Liver (tissue), 9 donors: ENCODE results near the gene KRTAP2-1. TPM values are rescaled to one million over a fixed set of nuclear protein-coding genes. Genes with fewer than 3 reads are reported as not detected.
"Not testable (repeated sequence)": the region's sequence is repeated elsewhere in the genome, so short reads cannot be mapped to it uniquely, and the experiment has no call there.

Source experiments
- DNase-seq: peaks from one replicate; pipeline ENCODE4 v3.0.0-alpha.2; 2017; ENCODE audit warnings: low spot score
- H3K27ac ChIP-seq, 2 donors: one replicate each; pipeline ENCODE4 v1.7.0; 2013; ENCODE audit warnings: inconsistent platforms in 2 of 2, low read length in 2 of 2, control low read depth in 1 of 2, low read depth in 1 of 2, mild to moderate bottlenecking in 1 of 2
- H3K27me3 ChIP-seq, 4 donors: one replicate each; pipeline versions ENCODE4 v1.6.1 to v1.7.0; 2013; ENCODE audit warnings: low read length in 3 of 4, inconsistent platforms in 1 of 4, mild to moderate bottlenecking in 1 of 4, moderate library complexity in 1 of 4; ENCODE audit not compliant: control insufficient read depth in 4 of 4, insufficient read depth in 4 of 4
- H3K36me3 ChIP-seq, 4 donors: one replicate each; pipeline versions ENCODE4 v1.6.1 to v1.7.0; 2013; ENCODE audit warnings: low read length in 3 of 4, mild to moderate bottlenecking in 3 of 4, low read depth in 1 of 4, moderate library complexity in 1 of 4; ENCODE audit not compliant: control insufficient read depth in 4 of 4, insufficient read depth in 3 of 4
- H3K4me1 ChIP-seq, 4 donors: one replicate each; pipeline versions ENCODE4 v1.6.1 to v1.7.0; 2013; ENCODE audit warnings: low read length in 3 of 4, mild to moderate bottlenecking in 3 of 4, moderate library complexity in 1 of 4; ENCODE audit not compliant: control insufficient read depth in 4 of 4, insufficient read depth in 4 of 4
- H3K4me3 ChIP-seq, 3 donors: one replicate each; pipeline versions ENCODE4 v1.6.1 to v1.7.0; 2013; ENCODE audit warnings: low read length in 3 of 3, control low read depth in 1 of 3, low read depth in 1 of 3, mild to moderate bottlenecking in 1 of 3
- H3K9ac ChIP-seq, 2 donors: one replicate each; pipeline ENCODE4 v1.7.0; 2013; ENCODE audit warnings: low read length in 2 of 2, mild to moderate bottlenecking in 2 of 2, moderate library complexity in 2 of 2, control low read depth in 1 of 2, low read depth in 1 of 2
- H3K9me3 ChIP-seq, 4 donors: one replicate each; pipeline versions ENCODE4 v1.6.1 to v1.7.0; 2013; ENCODE audit warnings: low read length in 3 of 4; ENCODE audit not compliant: control insufficient read depth in 4 of 4
- GABPA ChIP-seq, 2 donors: IDR thresholded peaks in 1 of 2; conservative IDR thresholded peaks in 1 of 2; 2 replicates each; pipeline ENCODE4 v1.6.1; 2016; ENCODE audit warnings: antibody characterized with exemption in 2 of 2, mild to moderate bottlenecking in 1 of 2, moderate library complexity in 1 of 2
- NR2F2 ChIP-seq: IDR thresholded peaks from 2 replicates; pipeline ENCODE4 v1.6.1; 2016; ENCODE audit warnings: antibody characterized with exemption
- WGBS: extraction: QIAGEN DNeasy Blood & Tissue Kit; methylation state at CpG from one replicate; pipeline ENCODE4 v1.1.7; 2013; 5-methylcytosine and 5-hydroxymethylcytosine counted together
- polyA plus RNA-seq, 2 donors: library from polyadenylated mRNA; stranded (reverse) in 1 of 2; unstranded in 1 of 2; fragments of 200-250 nt in 1 of 2; fragments of >200 nt in 1 of 2; fragmentation: Nextera tagmentation in 1 of 2; extraction: Ambion mirVana in 1 of 2; gene quantifications; one replicate each; pipeline versions ENCODE4 v1.2.1 to v1.2.3, GENCODE V29; 2013 to 2015
- total RNA-seq, 2 donors: library from RNA; depleted of rRNA; stranded (reverse); fragments of >200 nt; gene quantifications; one replicate each; pipeline ENCODE4 v1.2.3, GENCODE V29; 2014
- donor health status: healthy.
- donor health status: healthy.
- donor health status: healthy.
- donor health status: healthy.
- donor health status: healthy.

The KRTAP2-1 gene, protein sequence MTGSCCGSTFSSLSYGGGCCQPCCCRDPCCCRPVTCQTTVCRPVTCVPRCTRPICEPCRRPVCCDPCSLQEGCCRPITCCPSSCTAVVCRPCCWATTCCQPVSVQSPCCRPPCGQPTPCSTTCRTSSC
- total RNA-seq = not detected
- polyA plus RNA-seq = not detected

- not testable (repeated sequence) for H3K27ac ChIP-seq, H3K4me3 ChIP-seq, H3K9me3 ChIP-seq, H3K27me3 ChIP-seq, H3K36me3 ChIP-seq, DNase-seq, H3K4me1 ChIP-seq, H3K9ac ChIP-seq
- WGBS = 35% methylated on average over 10 of the region's 33 CpGs
Observed at GRCh38 chr17:41046735-41047465, at the start of gene KRTAP2-1. KRTAP2-1 (minus strand) TSS chr17:41047316; CDS start chr17:41047267, 49 bp downstream.

DNA sequence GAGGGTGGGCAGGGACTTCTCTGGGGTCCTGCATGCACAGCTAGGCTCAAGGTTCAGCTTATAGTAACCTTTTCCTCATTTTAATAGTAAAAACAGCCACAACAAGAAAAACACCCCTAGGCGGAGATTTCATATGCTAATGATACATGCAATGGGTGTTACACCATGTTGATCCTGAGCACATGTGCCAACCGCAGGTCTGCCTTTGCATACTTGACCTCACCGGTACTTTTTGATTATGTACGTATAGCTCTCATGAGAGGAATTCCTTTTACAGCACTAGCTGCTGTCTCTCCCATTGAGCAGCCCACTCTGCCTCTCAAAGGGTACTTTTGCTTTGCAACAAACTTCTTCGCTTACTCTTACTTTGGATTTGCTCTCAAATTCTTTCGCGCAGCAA is 48.9 kb upstream of the KRTAP2-1 start:
- Histone ChIP-seq H3K27me3 (peaks cover 0 to 2% (median 0%) of the 10 kb centered on the region in 4 donors), H3K9ac (no peak overlapping the region), H3K9me3 (no peaks in the 10 kb centered on the region), H3K36me3 (no peaks in the 10 kb centered on the region), H3K4me1 (no peaks in the 10 kb centered on the region), H3K27ac (no peak overlapping the region), H3K4me3 (no peak overlapping the region)
- DNase-seq = no peak
- TF ChIP-seq NR2F2 = no peak
- TF ChIP-seq GABPA (IDR thresholded peaks at IDR 0.05 in 1 of 2, conservative IDR thresholded peaks at IDR 0.05 in 1 of 2) = no peak
- WGBS = 82% methylated on average over 7 of the region's 7 CpGs

DNA sequence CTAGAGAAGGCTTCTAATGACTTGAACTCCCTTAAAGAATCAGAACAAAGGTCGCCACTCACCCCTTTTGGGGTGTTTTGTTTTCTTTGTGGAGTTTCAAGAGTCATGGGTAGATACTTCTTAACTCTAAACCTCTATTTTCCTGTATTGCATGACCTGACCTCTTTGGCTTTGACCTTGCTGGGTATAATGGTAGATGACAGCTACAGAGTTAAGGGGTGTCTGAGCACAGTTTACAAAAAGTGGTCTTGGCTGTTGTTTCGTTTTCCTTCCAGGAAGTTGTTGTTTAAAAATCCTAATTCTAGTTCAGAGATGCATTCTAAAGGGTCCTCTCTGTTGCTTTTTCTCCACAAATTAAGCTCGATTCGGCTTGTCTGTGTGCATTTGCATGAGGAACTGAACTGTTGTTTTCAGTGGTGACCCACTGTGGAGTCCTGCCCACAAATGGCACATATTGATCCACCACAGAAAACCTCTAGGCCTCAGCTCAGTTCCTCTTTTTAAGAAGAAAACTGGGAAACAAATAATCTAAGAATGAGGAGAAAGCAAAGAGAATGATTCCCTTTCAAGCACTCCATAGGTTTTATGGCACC is 41.7 kb upstream of the KRTAP2-1 start:
- not testable (repeated sequence) for H3K9ac ChIP-seq, H3K27me3 ChIP-seq, H3K4me1 ChIP-seq, H3K27ac ChIP-seq, DNase-seq, H3K4me3 ChIP-seq, H3K36me3 ChIP-seq, H3K9me3 ChIP-seq
- WGBS = 46% methylated on average over 4 of the region's 4 CpGs

DNA sequence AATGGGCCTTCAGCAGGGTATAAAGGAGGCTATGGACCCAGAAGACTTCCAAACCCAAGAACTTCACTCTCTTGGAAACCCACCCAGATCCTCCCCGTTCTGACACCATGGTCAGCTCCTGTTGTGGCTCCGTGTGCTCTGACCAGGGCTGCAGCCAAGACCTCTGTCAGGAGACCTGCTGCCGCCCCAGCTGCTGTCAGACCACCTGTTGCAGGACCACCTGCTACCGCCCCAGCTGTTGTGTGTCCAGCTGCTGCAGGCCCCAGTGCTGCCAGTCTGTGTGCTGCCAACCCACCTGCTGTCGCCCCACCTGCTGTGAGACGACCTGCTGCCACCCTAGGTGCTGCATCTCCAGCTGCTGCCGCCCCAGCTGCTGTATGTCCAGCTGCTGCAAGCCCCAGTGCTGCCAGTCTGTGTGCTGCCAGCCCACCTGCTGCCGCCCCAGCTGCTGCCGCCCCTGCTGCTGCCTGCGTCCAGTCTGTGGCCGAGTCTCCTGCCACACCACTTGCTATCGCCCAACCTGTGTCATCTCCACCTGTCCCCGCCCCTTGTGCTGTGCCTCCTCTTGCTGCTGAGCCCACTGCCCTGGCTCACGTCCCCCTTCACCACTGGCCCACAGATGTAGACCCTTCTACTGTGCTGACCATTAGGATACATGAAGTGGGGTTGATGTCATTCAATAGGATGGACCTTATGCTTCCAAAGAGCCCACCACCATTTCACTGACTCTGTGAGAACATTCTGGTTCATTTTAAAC is 37.2 kb upstream of the KRTAP2-1 start, which contains the start of gene KRTAP4-7:
KRTAP4-7 (plus strand) TSS at position 51 of the 757 bp plus-strand sequence; CDS start at position 108, 57 bp downstream.
- not testable (repeated sequence) for H3K4me1 ChIP-seq, DNase-seq, H3K4me3 ChIP-seq, H3K27ac ChIP-seq, H3K27me3 ChIP-seq, H3K36me3 ChIP-seq, H3K9ac ChIP-seq, H3K9me3 ChIP-seq
- 77% methylated on average over 12 of the region's 14 CpGs for WGBS

DNA sequence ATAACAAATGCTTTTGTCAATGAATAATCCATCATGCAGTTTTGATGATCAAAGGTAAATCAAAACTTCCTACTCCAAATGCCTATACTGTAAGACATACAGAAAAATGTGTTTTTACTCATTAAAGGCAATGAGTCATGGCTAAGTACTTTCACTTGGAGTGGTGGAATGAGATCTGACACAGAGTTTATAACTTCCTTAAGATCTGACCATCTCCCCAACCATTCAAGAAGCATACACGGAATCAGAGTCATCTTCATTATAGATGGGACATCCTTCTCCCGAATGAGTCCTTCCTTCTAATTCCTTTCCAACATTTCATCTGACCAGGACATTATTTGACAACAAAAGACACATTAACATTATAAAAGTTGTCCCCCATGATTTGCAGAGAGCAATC is 36.3 kb upstream of the KRTAP2-1 start:
- not testable (repeated sequence) for H3K9ac ChIP-seq, H3K36me3 ChIP-seq, H3K27ac ChIP-seq, H3K4me3 ChIP-seq, DNase-seq, H3K4me1 ChIP-seq, H3K27me3 ChIP-seq, H3K9me3 ChIP-seq
- 73% methylated on average over 2 of the region's 2 CpGs for WGBS
